ENCODE results near the gene MDH1.
A peak's percentile ranks its signal among the peaks of the same experiment; 100 is the strongest.

The MDH1 gene

GRCh38 chr2:63639344-63639743 is 50.6 kb downstream of the MDH1 start:
- DNase-seq, result peak in 1 of 2 experiments; percentile 4

GRCh38 chr2:63642946-63643345 is 54.2 kb downstream of the MDH1 start:
- DNase-seq, result no peak

GRCh38 chr2:63643486-63643885 is 54.7 kb downstream of the MDH1 start:
- no peak for DNase-seq

- DNase-seq, result no peak
These were observed 59.9 kb downstream of the MDH1 start for GRCh38 chr2:63648632-63649031.

GRCh38 chr2:63649829-63650228 is 61.1 kb downstream of the MDH1 start:
- DNase-seq, result no peak

- no peak for DNase-seq
These were observed 62.0 kb downstream of the MDH1 start for GRCh38 chr2:63650756-63651155.

GRCh38 chr2:63651356-63651755 is 62.6 kb downstream of the MDH1 start:
- no peak for DNase-seq

- DNase-seq, result peak; percentile 76 to 91
These were observed 63.3 kb downstream of the MDH1 start for GRCh38 chr2:63651861-63652651.

GRCh38 chr2:63652652-63652985 is 63.9 kb downstream of the MDH1 start:
- DNase-seq, result peak; percentile 56 to 82

GRCh38 chr2:63654959-63655358 is 66.2 kb downstream of the MDH1 start:
- no peak for DNase-seq

Data from NCI-H524 (cell line).